Activated T-helper 9 cell treated with anti-CD3 and anti-CD28 coated beads, Interleukin-2, amount 50 U/mL, for 16 hours (primary cell): ENCODE data around the gene NTN1.

Source experiments
- DNase-seq: peaks from one replicate; pipeline ENCODE4 v3.0.0-alpha.2; 2020; ENCODE audit warnings: low read depth

The NTN1 gene

GRCh38 chr17:9195961-9196670, 174.8 kb downstream of the NTN1 start:
- DNase-seq = no peak

- DNase-seq = no peak
Measured at GRCh38 chr17:9199571-9200551, 178.6 kb downstream of the NTN1 start.

- DNase-seq = no peak
Measured at GRCh38 chr17:9200699-9201359, 179.5 kb downstream of the NTN1 start.

- DNase-seq = no peak
Measured at GRCh38 chr17:9202532-9202931, 181.2 kb downstream of the NTN1 start.

- no peak for DNase-seq
Measured at GRCh38 chr17:9203771-9204425, 182.6 kb downstream of the NTN1 start.

GRCh38 chr17:9204637-9205329, 183.5 kb downstream of the NTN1 start:
- DNase-seq = no peak

- DNase-seq = no peak
Measured at GRCh38 chr17:9205520-9206409, 184.5 kb downstream of the NTN1 start.

- DNase-seq = no peak
Measured at GRCh38 chr17:9206410-9206703, 185.0 kb downstream of the NTN1 start.

GRCh38 chr17:9206741-9207332, 185.5 kb downstream of the NTN1 start:
- no peak for DNase-seq

GRCh38 chr17:9208381-9209105, 187.2 kb downstream of the NTN1 start:
- DNase-seq = no peak

GRCh38 chr17:9209347-9209746, 188.0 kb downstream of the NTN1 start:
- DNase-seq = no peak

GRCh38 chr17:9209781-9210370, 188.6 kb downstream of the NTN1 start:
- no peak for DNase-seq

- no peak for DNase-seq
Measured at GRCh38 chr17:9211133-9211765, 189.9 kb downstream of the NTN1 start.

- DNase-seq = no peak
Measured at GRCh38 chr17:9212376-9213302, 191.3 kb downstream of the NTN1 start.

GRCh38 chr17:9213303-9213640, 192.0 kb downstream of the NTN1 start:
- DNase-seq = no peak

GRCh38 chr17:9215465-9215864, 194.2 kb downstream of the NTN1 start:
- no peak for DNase-seq

GRCh38 chr17:9217151-9218056, 196.1 kb downstream of the NTN1 start:
- no peak for DNase-seq
